GM04503 (cell line): ENCODE measurements around the gene HAVCR2.
A peak's percentile ranks its signal among the peaks of the same experiment; 100 is the strongest.
"Not testable (repeated sequence)": the region's sequence is repeated elsewhere in the genome, so short reads cannot be mapped to it uniquely, and the experiment has no call there.

Experiments
- DNase-seq: peaks from one replicate; pipeline ENCODE4 v3.0.0-alpha.2; 2012; ENCODE audit warnings: low read depth

HAVCR2 gene

DNA sequence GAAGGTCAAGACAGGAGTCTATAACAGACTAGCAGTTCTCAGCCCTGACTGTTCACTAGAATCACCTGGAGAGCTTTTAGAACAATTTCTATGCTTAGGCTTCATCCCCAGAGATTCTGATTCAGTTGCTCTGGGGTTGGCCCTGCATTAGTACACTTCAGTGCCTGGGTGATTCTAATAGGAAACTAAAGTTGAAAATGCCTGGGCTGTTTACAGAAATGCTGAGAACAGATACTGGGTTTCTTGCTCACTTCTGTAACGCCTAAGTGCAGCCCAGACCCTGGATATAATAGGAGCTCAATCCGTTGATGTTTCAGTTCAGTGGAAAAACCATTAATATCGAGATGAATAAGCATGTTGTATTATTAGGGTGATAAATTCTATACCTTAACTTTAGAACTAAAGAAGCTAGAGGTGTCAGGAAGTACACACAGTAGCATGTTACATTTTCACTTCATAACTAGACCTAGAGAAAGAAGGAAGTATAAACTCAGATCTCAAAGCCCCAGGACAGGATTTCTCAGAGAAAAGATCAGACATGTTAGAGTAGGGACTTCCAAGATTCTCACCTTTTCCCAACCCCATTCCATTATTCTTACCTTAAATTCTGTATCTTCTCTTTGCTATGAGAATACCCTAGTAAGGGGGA, 20.4 kb downstream of the HAVCR2 start:
- DNase-seq: no peak

DNA sequence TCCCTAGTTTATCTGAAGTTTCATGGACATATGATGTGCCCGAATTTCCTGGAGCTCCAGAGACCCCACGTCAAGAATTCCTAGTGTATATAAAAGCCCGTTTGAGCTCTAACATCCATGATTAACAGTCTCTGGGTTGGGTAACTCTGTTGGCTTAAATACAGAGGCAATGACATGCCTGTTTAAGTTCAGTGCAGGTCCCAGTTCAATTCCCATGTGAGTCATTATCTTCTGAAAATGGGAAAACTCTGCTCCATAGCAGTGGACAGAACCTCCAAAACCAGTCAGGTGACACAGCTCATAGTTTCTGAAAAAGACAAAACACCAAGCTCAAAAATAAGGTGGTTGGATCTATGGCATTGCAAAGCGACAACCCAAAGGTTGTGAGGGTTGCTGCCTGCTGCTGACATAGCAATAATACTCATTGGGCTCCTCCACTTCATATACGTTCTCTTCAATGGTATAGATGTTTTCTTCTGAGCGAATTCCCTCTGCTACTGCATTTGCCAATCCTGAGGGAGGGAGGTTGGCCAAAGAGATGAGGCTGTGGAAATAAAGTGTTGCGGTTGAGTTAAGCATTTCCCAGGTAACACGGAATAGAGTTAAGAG, 22.0 kb downstream of the HAVCR2 start:
- no peak for DNase-seq

DNA sequence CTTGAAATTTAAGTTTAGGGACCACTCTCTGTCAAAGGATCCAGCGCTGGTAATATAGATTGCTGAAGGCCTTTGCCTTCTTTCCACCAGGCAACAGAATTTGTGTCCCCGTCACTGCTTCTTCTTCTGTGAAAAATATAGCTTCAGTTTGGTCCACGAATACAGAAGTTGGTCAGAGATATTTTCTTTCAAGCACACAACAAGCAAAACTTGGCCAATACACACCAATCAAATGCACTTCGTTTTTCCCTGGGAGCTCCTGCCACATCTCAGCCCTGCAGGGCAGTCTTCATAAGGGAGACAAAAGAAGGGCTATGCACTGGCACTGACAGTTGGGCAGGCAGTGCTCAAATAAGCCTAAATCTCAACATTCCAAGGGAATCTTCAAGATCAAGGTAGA, 22.9 kb downstream of the HAVCR2 start:
- no peak for DNase-seq

DNA sequence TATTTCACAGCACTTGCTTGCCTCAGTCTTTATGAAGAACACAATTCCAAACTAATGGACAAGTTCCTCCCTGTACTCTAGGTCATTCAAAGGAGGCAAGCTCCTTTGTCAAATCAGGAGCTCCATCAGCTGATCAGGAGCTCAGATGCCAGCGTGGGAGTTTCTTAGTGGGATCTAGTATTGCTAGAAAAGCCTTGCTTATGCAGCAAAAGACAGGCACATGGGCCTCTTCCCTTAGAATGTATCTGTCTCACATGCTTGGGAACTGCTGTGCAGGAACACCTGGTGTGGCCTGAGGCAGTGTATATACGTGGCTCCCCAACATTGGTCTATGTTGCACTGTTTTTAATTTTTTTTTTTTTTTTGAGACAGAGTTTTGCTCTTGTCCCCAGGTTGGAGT, 28.6 kb downstream of the HAVCR2 start:
- no peak for DNase-seq

DNA sequence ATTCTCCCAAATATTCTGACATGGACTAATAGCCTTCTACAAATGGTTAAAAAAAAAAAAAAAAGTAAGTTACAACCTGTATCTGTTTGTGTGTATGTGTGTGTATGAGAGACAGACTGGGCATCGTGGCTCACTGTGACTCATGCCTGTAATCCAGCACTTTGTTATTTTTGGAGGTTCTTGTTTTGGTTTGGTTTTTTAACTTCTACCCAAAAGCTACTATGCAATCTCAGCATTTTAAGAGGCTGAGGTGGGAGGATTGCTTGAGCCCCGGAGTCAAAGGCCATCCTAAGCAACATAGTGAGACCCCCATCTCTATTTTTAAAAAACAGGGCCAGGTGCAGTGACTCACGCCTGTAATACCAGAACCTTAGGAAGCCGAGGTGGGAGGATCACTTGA, 32.3 kb downstream of the HAVCR2 start:
- peak; percentile 6 for DNase-seq

DNA sequence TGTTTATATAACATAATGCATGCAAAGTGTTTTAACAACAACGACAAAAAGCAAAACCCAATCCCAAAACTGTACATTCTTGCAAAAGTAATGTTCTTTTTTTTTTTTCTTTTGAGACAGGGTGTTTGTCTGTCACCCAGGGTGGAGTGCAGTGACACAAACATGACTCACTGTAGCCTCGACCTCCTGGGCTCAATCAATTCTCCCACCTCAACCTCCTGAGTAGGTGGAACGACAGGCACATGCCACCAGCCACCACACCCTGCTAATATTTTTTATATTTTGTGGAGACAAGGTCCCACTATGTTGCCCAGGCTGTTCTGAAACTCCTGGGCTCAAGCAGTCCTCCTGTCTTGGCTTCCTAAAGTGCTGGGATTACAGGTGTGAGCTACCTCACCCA, 36.3 kb downstream of the HAVCR2 start:
- DNase-seq: no peak

DNA sequence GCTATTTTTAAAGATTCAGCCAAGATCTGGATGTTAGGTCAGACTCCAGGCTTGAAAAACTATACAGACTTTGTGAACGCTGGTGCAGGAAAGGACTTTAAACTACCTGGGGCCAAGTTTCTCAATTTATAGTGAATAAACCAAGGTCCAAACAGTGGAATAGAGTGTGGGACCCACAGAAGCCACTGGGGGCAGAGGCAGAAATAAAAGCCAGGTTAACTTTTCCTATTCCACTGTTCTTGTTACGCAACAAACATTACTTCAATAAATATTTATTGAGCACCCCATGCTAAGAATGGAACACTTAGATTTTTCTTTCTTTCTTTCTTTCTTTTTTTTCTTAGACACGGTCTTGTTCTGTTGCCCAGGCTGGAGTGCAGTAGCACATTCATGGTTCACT, 38.9 kb downstream of the HAVCR2 start:
- no peak for DNase-seq

DNA sequence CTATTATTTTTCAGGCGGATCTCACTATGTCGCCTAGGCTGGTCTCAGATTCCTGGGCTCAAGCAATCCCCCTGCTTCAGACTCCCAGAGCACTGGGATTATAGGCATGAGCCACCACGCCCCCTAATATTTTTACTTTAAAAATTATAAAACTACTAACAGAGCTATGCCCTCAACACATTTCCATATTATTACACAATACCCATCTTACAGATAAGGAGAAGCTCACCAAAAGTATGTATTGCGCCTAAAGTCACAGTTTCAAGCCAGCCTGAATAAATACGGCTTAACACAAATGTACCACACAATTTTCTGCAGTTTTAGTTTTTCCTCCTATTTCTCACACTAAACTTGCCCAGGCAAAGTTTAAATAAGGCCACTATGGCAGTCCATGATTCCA, 40.1 kb downstream of the HAVCR2 start:
- DNase-seq: no peak

DNA sequence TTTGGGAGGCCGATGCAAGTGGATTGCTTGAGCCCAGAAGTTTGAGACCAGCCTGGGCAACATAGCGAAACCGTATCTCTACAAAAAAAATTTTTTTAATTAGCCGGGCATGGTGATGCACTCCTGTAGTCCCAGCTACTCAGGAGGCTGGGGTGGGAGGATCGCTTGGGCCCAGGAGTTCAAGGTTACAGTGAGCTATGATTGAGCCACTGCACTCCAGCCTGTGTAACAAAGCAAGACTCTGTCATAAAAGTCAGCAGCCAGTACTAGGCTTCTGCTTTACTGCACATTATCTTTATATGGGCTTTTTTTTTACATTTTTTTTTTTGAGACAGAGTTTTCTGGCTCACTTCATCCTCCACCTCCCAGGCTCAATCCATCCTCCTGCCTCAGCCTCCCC, 40.5 kb downstream of the HAVCR2 start:
- no peak for DNase-seq

DNA sequence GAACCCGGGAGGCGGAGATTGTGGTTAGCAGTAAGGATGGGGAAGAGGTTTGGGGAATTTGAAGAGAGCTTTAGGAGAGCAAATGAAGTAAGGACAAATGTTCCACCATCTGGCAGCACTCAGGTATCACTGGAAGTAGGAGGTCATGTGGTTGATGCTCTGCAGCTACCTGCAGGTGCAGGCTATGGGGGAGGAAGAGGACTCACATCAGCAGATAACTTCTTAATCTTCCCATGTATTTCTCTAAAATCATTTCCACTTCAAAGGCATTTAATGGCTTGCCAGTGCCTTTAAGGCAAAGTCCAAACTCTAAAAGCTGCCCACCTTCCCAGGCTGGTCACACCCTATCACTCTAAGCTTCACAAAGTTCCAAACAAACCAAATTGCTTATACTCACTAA, 41.8 kb downstream of the HAVCR2 start:
- DNase-seq: no peak

DNA sequence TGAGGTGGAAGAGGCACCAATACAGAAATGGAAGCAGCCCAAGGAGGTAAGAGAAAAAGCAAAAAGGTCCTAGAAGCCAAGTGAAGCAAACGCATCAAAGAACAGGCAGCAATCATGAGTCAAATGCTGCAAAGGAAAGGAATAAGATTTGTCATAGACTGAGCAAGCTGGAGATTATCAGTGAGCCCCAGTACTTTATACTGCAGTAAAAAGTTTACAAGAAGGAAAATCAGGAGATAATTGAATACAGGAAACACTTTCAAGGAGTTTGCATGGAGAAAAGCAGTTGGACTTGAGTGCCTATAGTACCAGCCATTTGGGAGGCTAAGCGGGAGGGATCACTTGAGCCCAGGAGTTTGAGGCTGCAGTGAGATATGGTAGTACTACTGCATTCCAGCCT, 42.8 kb downstream of the HAVCR2 start:
- no peak for DNase-seq

DNA sequence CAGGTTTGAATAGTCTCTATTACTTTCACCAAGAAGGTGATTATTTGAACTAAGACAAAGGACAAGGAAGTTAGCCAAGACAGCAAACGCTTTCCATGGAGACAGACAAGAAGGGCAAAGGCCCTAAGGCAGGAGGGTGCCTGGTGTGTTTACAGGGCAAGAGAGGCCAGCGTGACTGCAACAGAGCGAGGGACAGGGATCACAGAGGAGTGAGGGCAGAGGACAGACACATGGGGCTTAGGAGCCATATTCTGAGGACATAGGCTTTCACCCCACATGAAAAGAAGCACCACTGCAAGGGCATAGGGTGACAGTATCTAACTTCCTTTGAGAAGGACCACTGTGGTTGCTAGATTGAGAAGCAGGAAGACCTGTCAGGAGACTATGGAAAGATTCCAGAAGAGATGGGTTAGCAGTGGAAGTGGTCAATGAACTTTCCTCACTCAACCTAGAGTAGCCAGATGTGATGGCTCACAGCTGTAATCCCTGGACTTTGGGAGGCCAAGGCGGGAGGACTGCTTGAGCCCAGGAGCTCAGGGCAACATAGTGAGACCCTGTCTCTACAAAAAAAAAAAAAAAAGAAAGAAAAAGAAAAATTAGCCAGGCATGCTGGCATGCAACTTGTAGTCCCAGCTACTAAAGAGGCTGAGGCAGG, 44.9 kb downstream of the HAVCR2 start:
- DNase-seq: no peak

DNA sequence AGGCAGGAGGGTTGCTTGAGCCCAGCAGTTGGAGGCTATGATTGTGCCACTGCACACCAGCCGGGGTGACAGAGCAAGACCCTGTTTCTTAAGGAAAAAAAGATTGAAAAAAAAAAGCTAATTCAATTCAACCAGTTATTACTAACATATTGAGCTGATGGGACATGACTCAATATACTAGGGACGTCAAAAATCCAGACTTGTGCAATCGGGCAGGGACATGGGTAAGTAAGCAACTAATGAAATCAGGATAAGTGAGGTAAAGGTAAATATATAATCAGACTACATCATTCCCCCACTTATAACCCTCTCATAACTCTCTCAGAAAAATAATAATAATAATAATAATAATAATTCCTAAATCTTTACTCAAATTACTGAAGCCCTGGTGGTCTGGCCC, 49.0 kb downstream of the HAVCR2 start:
- no peak for DNase-seq

DNA sequence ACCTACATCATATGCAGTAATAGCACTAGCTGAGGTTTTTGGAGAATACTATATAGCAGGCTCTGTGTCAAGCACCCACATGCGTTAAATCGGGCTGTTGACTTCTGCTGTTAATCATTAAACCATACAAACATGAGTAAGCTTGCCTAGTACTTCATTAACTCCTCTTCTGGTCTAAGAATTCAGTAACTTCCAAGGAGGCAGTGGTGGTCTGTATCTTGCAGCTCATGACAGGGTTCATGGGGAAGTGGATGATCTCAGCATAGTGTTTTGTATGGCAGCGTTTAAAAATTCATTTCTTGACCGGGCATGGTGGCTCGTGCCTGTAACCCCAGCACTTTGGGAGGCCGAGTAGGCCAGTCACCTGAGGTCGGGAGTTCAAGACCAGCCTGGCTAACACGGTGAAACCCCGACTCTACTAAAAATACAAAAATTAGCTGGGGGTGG, 49.7 kb downstream of the HAVCR2 start, which contains the start of gene HAVCR1:
HAVCR1 (minus strand) TSS at position 24 of the 447 bp plus-strand sequence. CDS start 1,173 bp downstream, outside the sequence.
- DNase-seq: no peak

DNA sequence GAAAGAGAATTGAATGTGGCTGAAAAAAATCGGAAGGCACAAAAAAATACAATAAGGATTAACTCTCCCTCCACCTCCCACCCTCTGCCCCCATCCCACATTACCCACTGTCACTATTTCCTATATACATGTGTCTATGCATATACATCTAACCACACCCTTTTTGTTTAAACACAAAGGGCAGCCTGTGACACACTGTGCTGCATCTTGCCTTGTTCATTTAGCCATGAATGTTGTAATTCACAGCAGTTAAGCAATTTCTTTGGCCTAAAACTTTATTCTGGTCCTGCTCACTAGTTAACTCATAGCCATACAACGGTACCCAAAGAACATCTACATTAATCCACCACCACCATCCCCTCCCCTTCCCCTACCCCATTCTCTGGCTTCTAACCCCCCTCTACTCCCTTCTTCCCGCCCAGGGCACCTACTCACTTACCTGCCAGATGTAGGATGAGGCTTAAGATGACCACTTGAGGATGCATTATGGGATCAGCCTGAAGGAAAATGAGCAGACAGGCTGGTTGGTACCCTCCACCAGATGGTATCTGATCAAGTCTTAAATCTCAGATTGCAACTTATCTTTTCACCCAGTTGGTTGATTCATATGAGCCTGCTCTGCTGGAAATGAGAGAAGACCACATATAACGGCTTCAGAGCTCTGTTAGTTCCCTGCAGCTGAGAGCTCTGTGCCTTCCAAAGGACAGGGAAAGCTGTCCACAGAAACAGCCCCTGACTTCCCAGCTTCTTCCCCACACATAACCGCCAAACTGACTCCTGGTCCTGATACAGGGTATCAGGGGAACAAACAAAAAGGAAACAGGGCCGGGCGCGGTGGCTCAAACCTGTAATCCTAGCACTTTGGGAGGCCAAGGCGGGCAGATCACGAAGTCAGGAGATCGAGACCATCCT, 51.1 kb downstream of the HAVCR2 start:
- no peak for DNase-seq

DNA sequence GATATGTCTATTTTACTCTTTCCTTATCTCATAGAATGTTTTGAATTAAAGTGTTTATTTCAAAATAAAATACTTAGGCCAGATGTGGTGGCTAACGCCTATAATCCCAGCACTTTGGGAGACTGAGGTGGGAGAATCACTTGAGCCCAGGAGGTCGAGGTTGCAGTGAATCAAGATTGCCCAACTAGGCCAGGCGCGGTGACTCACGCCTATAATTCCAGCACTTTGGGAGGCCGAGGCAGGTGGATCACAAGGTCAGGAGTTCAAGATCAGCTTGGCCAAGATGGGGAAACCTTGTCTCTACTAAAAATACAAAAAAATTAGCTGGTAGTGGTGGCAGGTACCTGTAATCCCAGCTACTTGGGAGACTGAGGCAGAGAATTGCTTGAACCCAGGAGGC, 52.0 kb downstream of the HAVCR2 start:
- DNase-seq: not testable (repeated sequence)

DNA sequence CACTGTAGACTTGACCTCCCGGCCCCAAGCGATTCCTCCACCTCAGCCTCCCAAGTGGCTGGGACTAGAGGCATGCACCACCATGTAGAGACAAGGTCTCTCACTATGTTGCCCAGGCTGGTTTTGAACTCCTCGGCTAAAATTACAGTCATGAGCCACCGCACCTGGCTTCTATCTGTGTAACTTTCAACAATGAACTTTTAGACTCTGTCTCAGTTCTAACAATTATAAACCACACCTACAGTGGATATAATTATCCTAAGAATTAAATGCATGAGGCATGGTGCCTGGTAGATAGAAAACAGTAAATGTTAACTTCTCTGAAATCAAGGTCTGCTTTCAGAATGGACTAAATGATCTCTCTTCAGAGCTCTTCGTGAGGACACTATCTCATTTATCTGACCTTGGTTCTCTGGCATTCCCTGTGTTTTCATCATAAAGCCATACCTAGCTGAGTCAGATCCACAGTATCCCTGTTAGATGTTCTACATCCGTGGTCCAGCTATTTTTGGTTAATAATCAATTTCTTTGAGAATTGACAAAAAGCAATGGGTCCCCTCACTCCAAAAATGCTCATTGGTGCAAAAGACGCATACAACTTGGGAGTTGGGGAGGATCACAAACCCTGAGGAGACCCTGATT, 57.1 kb downstream of the HAVCR2 start:
- no peak for DNase-seq

DNA sequence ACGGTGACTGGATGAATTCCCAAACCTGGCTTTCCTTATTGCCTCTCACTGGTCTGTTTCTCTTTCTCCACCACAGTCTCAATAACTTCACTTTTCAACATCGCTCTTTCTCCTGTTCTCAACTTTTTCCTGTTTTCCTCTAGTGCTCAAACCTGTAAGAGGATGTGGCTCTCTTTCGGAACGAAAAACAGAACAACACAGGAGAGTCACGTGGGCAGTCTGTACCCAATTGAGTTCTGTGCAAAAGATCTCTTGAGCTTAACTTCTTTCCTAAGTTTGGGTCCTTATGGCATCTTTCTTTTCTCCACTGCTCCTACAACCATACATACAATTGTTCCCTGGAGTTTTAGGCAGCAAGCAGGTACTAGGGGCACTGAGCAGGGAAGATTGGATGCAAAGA, 58.8 kb downstream of the HAVCR2 start:
- DNase-seq: no peak

DNA sequence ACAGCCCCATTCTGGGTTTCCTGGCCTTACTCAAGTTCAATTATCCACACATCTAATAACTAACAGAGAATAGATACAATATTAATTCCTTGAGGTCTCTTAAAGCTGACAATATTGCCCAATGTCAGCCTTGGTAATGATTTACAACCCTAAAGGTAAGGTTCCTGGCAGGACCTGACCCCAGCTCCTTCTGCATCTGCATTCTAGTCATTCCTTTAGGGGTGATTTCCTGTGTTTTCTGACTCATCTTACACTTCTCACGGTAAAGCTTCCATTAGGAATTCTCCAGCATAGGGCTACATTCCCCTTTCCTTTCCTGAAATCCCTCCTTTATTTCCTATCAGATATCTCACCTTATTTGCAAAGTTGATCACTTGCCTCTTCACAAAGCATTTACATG, 59.2 kb downstream of the HAVCR2 start:
- no peak for DNase-seq

DNA sequence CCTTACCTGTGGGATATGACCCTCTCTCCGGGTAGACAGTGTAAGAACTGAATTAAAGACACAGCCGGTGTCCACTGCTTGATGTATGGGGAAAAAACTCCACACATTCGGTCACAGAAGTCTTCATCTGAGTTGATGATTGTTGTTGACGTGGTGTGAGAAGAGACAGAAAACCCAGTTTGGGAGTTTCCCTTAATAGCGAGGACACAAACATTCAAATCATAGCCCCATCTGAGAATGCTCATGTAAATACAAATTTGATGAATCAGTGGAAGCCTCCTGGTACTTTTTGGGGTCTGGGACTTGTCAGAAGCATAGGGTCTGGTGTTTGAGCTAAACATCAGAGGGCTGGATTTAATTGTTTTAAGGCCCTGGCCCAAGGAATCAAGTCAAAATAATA, 60.9 kb downstream of the HAVCR2 start:
- DNase-seq: no peak

DNA sequence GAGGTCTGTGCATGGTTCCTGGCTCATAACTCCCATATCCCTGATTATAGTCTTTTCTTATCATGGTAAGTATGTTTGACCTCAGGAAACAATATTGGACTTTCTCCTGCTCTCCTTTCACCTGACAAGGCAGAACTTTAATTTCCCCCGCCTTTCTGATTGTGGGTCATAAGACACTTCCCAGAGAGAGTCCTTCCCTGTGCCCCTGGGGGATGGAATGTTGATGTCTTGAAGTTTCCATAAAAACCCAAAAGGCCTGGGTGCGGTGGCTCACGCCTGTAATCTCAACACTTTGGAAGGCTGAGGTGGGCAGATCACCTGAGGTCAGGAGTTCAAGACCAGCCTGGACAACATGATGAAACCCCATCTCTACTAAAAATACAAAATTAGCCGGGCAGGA, 61.8 kb downstream of the HAVCR2 start:
- DNase-seq: not testable (repeated sequence)

DNA sequence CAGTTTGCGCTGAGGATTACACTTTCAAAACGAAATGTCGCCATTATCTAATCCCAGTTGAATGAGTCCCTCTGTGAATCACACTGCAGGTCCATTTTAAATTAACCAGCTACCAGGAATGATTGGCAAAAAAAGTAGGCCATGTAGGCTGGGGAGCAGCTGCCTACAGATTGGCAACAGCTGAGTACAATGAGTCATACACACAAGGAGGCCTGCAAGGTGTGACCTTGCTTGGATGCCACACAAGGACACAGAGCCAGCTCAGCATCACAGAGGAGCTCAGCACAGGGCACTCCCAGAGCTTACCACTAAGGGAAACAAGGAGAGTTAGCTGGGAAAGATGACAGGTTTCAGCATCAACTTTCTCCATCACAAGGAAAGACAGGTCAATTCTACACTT, 62.8 kb downstream of the HAVCR2 start:
- DNase-seq: no peak
